Stomach (tissue), 9 donors: ENCODE results near the gene UNC13B. TPM values are rescaled to one million over a fixed set of nuclear protein-coding genes. Genes with fewer than 3 reads are reported as not detected.

Source experiments
- DNase-seq, 2 donors: peaks; one replicate each; pipeline versions ENCODE4 v3.0.0 to v3.0.0-alpha.2; 2013 to 2019
- H3K27ac ChIP-seq, 5 donors: fragments of 200-600 bp in 4 of 5; sonication (generic) in 4 of 5; one replicate each; pipeline ENCODE4 v1.5.1; 2013 to 2019; ENCODE audit warnings: mild to moderate bottlenecking in 1 of 5, moderate library complexity in 1 of 5
- H3K27me3 ChIP-seq, 3 donors: fragments of 200-600 bp; sonication (generic); one replicate each; pipeline ENCODE4 v1.5.1; 2017 to 2019; ENCODE audit warnings: mixed run types in 1 of 3
- H3K36me3 ChIP-seq, 4 donors: fragments of 200-600 bp; sonication (generic); 1 replicate in 3 of 4; 2 replicates in 1 of 4; pipeline ENCODE4 v1.5.1; 2016 to 2019
- H3K4me1 ChIP-seq, 4 donors: fragments of 200-600 bp; sonication (generic); one replicate each; pipeline ENCODE4 v1.5.1; 2016 to 2019
- H3K4me3 ChIP-seq, 4 donors: fragments of 200-600 bp; sonication (generic) in 3 of 4; one replicate each; pipeline ENCODE4 v1.5.1; 2016 to 2019; ENCODE audit warnings: mild to moderate bottlenecking in 1 of 4
- H3K9me3 ChIP-seq, 4 donors: fragments of 200-600 bp; sonication (generic); one replicate each; pipeline ENCODE4 v1.5.1; 2016 to 2019
- CTCF ChIP-seq, 7 experiments: fragments of 450-650 bp in 4 of 7; fragments of 200-600 bp in 3 of 7; sonication (generic) in 3 of 7; IDR thresholded peaks; one replicate each; pipeline ENCODE4 v1.5.1; 2016 to 2019; ENCODE audit warnings: antibody characterized with exemption in 7 of 7, control low read depth in 2 of 7, mild to moderate bottlenecking in 1 of 7
- EP300 ChIP-seq: sonication (generic); formaldehyde crosslinking; IDR thresholded peaks from one replicate; pipeline ENCODE4 v1.6.1; 2017; ENCODE audit warnings: antibody characterized with exemption
- POLR2A ChIP-seq, 4 donors: fragments of 450-650 bp; IDR thresholded peaks; one replicate each; pipeline ENCODE4 v1.6.1; 2016; ENCODE audit warnings: antibody characterized with exemption in 4 of 4, control low read depth in 2 of 4, mild to moderate bottlenecking in 1 of 4, moderate library complexity in 1 of 4
- POLR2AphosphoS5 ChIP-seq, 3 donors: sonication (generic); formaldehyde crosslinking; IDR thresholded peaks; one replicate each; pipeline ENCODE4 v1.6.1; 2016; ENCODE audit warnings: antibody characterized with exemption in 3 of 3
- WGBS, 5 donors: extraction: QIAGEN DNeasy Blood & Tissue Kit in 3 of 5; methylation state at CpG; one replicate each; pipeline versions ENCODE4 v1.1.5 to v1.1.7; 2013 to 2018; 5-methylcytosine and 5-hydroxymethylcytosine counted together
- intact Hi-C: fragments of 100-400 bp; cut with DNase I; formaldehyde crosslinking; loops from one replicate; pipeline ENCODE4 v1.15.1; 2023; ENCODE audit warnings: low total_unique reads
- polyA plus RNA-seq, 3 donors: library from polyadenylated mRNA; stranded (reverse); fragments of 200-250 nt; gene quantifications; one replicate each; pipeline ENCODE4 v1.2.3, GENCODE V29; 2013
- total RNA-seq, 5 donors: library from RNA; depleted of rRNA; stranded (reverse); fragments of >200 nt; gene quantifications; one replicate each; pipeline versions ENCODE4 v1.1.0 to v1.2.3, GENCODE V29; 2014 to 2016
- donor health status: healthy with polysubstance abuse.
- donor health status: Bipolar disorder and iron deficiency.
- donor health status: healthy.

UNC13B gene
- total and polyA plus RNA-seq, 8 donors: 8.9 to 68.7 (median 20.8) TPM

- Histone ChIP-seq H3K9me3 (no peaks in the 10 kb centered on the region), H3K36me3 (peaks cover 0 to 11% (median 4%) of the 10 kb centered on the region in 4 donors), H3K27ac (no peak overlapping the region), H3K4me3 (no peak overlapping the region), H3K4me1 (no peaks in the 10 kb centered on the region), H3K27me3 (no peaks in the 10 kb centered on the region)
- intact Hi-C loops: no loop called here
- 79 to 92% (median 88%) methylated on average over 1 of the region's 1 CpG for WGBS, 5 donors
- DNase-seq: no peak
- TF ChIP-seq POLR2AphosphoS5 (IDR thresholded peaks at IDR 0.05) (no peak), CTCF (IDR thresholded peaks at IDR 0.05) (no peak), POLR2A (IDR thresholded peaks at IDR 0.05) (no peak), EP300 (no peak)
These were observed 141.8 kb downstream of the UNC13B start for GRCh38 chr9:35303567-35303966.

GRCh38 chr9:35306283-35306682 lies 144.5 kb downstream of the UNC13B start:
- Histone ChIP-seq H3K4me3 (no peak overlapping the region), H3K36me3 (peaks cover 0 to 16% (median 12%) of the 10 kb centered on the region in 4 donors), H3K27me3 (no peaks in the 10 kb centered on the region), H3K27ac (no peak overlapping the region), H3K9me3 (no peaks in the 10 kb centered on the region), H3K4me1 (no peaks in the 10 kb centered on the region)
- no peak for DNase-seq
- intact Hi-C loops: no loop called here
- WGBS, 5 donors: 76 to 100% (median 93%) methylated on average over 1 of the region's 1 CpG
- no peak for TF ChIP-seq POLR2A (IDR thresholded peaks at IDR 0.05)
- no peak for TF ChIP-seq EP300
- no peak for TF ChIP-seq POLR2AphosphoS5 (IDR thresholded peaks at IDR 0.05)
- no peak for TF ChIP-seq CTCF (IDR thresholded peaks at IDR 0.05)

- intact Hi-C loops: no loop called here
- no peak overlapping the region for H3K4me3 ChIP-seq
- no peak overlapping the region for H3K27ac ChIP-seq
- H3K9me3 ChIP-seq: no peaks in the 10 kb centered on the region
- H3K36me3 ChIP-seq: peaks cover 0 to 20% (median 16%) of the 10 kb centered on the region in 4 donors
- 68 to 81% (median 76%) methylated on average over 2 of the region's 2 CpGs for WGBS, 5 donors
- DNase-seq: peak in 1 of 2 donors; percentile 5
- peaks cover 0 to 7% (median 0%) of the 10 kb centered on the region in 4 donors for H3K4me1 ChIP-seq
- no peaks in the 10 kb centered on the region for H3K27me3 ChIP-seq
- TF ChIP-seq EP300: no peak
- no peak for TF ChIP-seq POLR2AphosphoS5 (IDR thresholded peaks at IDR 0.05)
- no peak for TF ChIP-seq CTCF (IDR thresholded peaks at IDR 0.05)
- no peak for TF ChIP-seq POLR2A (IDR thresholded peaks at IDR 0.05)
These were observed 146.5 kb downstream of the UNC13B start for GRCh38 chr9:35308316-35308715.

- Histone ChIP-seq H3K36me3 (peaks cover 0 to 37% (median 31%) of the 10 kb centered on the region in 4 donors), H3K27ac (no peak overlapping the region), H3K9me3 (no peaks in the 10 kb centered on the region), H3K4me1 (peaks cover 0 to 7% (median 0%) of the 10 kb centered on the region in 4 donors), H3K27me3 (no peaks in the 10 kb centered on the region), H3K4me3 (no peak overlapping the region)
- intact Hi-C loops: no loop called here
- TF ChIP-seq CTCF (IDR thresholded peaks at IDR 0.05): no peak
- TF ChIP-seq POLR2A (IDR thresholded peaks at IDR 0.05): no peak
- no peak for TF ChIP-seq POLR2AphosphoS5 (IDR thresholded peaks at IDR 0.05)
- TF ChIP-seq EP300: no peak
- WGBS, 5 donors: 42 to 60% (median 53%) methylated on average over 5 of the region's 5 CpGs
- DNase-seq: no peak
These were observed 150.3 kb downstream of the UNC13B start for GRCh38 chr9:35311891-35312639.
